ENCODE measurements around the gene PRMT2.

DNA sequence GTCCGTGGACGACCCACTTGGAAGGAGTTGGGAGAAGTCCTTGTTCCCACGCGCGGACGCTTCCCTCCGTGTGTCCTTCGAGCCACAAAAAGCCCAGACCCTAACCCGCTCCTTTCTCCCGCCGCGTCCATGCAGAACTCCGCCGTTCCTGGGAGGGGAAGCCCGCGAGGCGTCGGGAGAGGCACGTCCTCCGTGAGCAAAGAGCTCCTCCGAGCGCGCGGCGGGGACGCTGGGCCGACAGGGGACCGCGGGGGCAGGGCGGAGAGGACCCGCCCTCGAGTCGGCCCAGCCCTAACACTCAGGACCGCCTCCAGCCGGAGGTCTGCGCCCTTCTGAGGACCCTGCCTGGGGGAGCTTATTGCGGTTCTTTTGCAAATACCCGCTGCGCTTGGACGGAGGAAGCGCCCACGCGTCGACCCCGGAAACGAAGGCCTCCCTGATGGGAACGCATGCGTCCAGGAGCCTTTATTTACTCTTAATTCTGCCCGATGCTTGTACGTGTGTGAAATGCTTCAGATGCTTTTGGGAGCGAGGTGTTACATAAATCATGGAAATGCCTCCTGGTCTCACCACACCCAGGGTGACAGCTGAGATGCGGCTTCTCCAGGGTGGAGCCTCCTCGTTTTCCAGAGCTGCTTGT lies 32.4 kb downstream of the PRMT2 start:
- TF ChIP-seq, protein P1, sequence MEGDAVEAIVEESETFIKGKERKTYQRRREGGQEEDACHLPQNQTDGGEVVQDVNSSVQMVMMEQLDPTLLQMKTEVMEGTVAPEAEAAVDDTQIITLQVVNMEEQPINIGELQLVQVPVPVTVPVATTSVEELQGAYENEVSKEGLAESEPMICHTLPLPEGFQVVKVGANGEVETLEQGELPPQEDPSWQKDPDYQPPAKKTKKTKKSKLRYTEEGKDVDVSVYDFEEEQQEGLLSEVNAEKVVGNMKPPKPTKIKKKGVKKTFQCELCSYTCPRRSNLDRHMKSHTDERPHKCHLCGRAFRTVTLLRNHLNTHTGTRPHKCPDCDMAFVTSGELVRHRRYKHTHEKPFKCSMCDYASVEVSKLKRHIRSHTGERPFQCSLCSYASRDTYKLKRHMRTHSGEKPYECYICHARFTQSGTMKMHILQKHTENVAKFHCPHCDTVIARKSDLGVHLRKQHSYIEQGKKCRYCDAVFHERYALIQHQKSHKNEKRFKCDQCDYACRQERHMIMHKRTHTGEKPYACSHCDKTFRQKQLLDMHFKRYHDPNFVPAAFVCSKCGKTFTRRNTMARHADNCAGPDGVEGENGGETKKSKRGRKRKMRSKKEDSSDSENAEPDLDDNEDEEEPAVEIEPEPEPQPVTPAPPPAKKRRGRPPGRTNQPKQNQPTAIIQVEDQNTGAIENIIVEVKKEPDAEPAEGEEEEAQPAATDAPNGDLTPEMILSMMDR (IDR thresholded peaks at IDR 0.05), result no peak
- TF ChIP-seq POLR2AphosphoS5 (IDR thresholded peaks at IDR 0.05), result no peak
- TF ChIP-seq EP300 (IDR thresholded peaks at IDR 0.05), result no peak
- no peak for TF ChIP-seq POLR2A (IDR thresholded peaks at IDR 0.05)
